Ovary (tissue), 9 donors: ENCODE data around the gene EPHB1. TPM values are rescaled to one million over a fixed set of nuclear protein-coding genes. Genes with fewer than 3 reads are reported as not detected.

Source experiments
- DNase-seq, 5 donors: peaks; one replicate each; pipeline ENCODE4 v3.0.0-alpha.2; 2019 to 2020
- H3K27ac ChIP-seq, 2 donors: fragments of 200-600 bp; one replicate each; pipeline versions ENCODE4 v1.5.1 to v1.8.0; 2019 to 2022
- H3K27me3 ChIP-seq: fragments of 200-600 bp; one replicate; pipeline ENCODE4 v1.8.0; 2022
- H3K36me3 ChIP-seq: fragments of 200-600 bp; sonication (generic); one replicate; pipeline ENCODE4 v1.5.1; 2019
- H3K4me1 ChIP-seq: one replicate; pipeline ENCODE4 v1.8.1; 2013; ENCODE audit warnings: mild to moderate bottlenecking, moderate library complexity; ENCODE audit not compliant: insufficient read depth
- H3K4me3 ChIP-seq: fragments of 200-600 bp; sonication (generic); one replicate; pipeline ENCODE4 v1.5.1; 2017
- H3K9me3 ChIP-seq, 2 donors: fragments of 200-600 bp in 1 of 2; sonication (generic) in 1 of 2; one replicate each; pipeline versions ENCODE4 v1.5.1 to v1.8.1; 2013 to 2019; ENCODE audit warnings: mild to moderate bottlenecking in 1 of 2, moderate library complexity in 1 of 2
- CTCF ChIP-seq, 3 donors: fragments of 450-650 bp in 2 of 3; fragments of 200-600 bp in 1 of 3; IDR thresholded peaks; one replicate each; pipeline versions ENCODE4 v1.5.1 to v1.8.0; 2016 to 2022; ENCODE audit warnings: antibody characterized with exemption in 3 of 3, mild to moderate bottlenecking in 1 of 3
- EP300 ChIP-seq: sonication (generic); formaldehyde crosslinking; IDR thresholded peaks from one replicate; pipeline ENCODE4 v1.6.1; 2017; ENCODE audit warnings: antibody characterized with exemption
- POLR2A ChIP-seq: fragments of 450-650 bp; IDR thresholded peaks from one replicate; pipeline ENCODE4 v1.6.1; 2017; ENCODE audit warnings: antibody characterized with exemption, mild to moderate bottlenecking, moderate library complexity
- WGBS, 3 donors: extraction: QIAGEN DNeasy Blood & Tissue Kit in 1 of 3; methylation state at CpG; one replicate each; pipeline versions ENCODE4 v1.1.5 to v1.1.7; 2013 to 2017; 5-methylcytosine and 5-hydroxymethylcytosine counted together
- intact Hi-C, 4 donors: fragments of 100-400 bp; cut with DNase I; formaldehyde crosslinking; loops; one replicate each; pipeline versions ENCODE4 v1.11.0 to v1.15.1; 2022 to 2023
- polyA plus RNA-seq, 2 donors: library from polyadenylated mRNA; stranded (reverse); fragments of 200-250 nt in 1 of 2; fragments of 350-450 nt in 1 of 2; fragmentation: Illumina TruSeq in 1 of 2; extraction: RNeasy Lipid Tissue Mini Kit (QIAGEN cat#74804) in 1 of 2; gene quantifications; one replicate each; pipeline ENCODE4 v1.2.3, GENCODE V29; 2013 to 2014
- total RNA-seq, 7 donors: library from RNA; depleted of rRNA in 2 of 7; stranded (reverse); fragments of >200 nt in 2 of 7; fragmentation: NEBNext Ultra II Directional in 3 of 7; extraction: Animal tissue kit (Norgen Biotek cat#: 25700) in 3 of 7; gene quantifications; one replicate each; pipeline versions ENCODE4 v1.1.0 to v1.2.4, GENCODE V29; 2016 to 2023
- donor health status: DM: no; HTN: no; CAD: no; lungs with moderate emphysema.
- donor health status: DM: no; HTN: no; CAD: no.
- donor health status: Bipolar disorder and iron deficiency.
- donor health status: DM: yes; HTN: yes; CAD: no.
- donor health status: DM: no; HTN: no; CAD: no.
- donor health status: DM: yes; HTN: yes; CAD: no.

EPHB1 gene
- total and polyA plus RNA-seq, 9 donors, result 0.25 to 2.7 (median 1.0) TPM

DNA sequence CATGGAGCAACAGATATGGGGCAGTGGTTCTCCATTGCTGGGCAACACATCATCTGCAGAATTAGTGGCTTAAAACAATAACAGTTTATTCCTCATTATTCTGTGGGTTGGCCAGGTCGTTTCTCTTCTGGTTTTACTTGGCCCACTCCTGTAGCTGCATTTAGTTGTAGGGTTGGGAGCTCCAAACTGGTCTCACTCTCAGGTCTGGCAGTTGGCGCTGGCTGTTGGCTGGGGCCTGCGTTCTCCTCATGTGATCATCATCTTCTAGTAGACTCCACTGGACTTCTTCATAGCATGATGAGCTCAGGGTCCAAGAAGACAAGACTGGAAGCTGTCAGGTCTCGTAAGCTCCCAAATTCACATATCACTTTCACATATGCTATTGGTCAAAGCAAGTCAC is 91.9 kb downstream of the EPHB1 start:
- Histone ChIP-seq H3K27ac (no peak overlapping the region), H3K27me3 (no peaks in the 10 kb centered on the region), H3K4me3 (no peak overlapping the region), H3K4me1 (no peaks in the 10 kb centered on the region), H3K36me3 (no peaks in the 10 kb centered on the region), H3K9me3 (no peaks in the 10 kb centered on the region)
- intact Hi-C loops, result no loop called here
- TF ChIP-seq POLR2A (no peak), EP300 (no peak), CTCF (IDR thresholded peaks at IDR 0.05) (no peak)
- DNase-seq, result no peak
- WGBS, 3 donors, result 75 to 81% (median 80%) methylated on average over 4 of the region's 4 CpGs

DNA sequence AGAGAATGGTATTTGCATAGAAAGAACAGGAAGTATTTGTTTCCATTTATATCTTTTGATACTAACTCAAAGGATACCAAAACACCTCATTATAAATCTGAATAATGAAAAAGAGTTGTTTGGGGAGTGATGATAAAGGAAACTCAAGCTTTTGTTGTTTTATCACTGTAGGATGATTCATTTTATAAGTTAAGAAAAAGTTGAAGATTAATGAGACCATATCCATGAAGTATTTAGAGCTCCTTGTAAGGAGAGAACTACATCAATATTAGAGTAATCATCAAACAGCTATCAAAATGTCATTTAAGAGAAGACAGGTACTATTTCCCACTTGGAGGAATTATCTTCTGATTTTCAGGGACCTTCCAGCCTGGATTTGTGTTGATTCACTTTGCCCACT is 92.5 kb downstream of the EPHB1 start:
- TF ChIP-seq POLR2A (no peak), EP300 (no peak), CTCF (IDR thresholded peaks at IDR 0.05) (no peak)
- H3K4me1 ChIP-seq, result no peaks in the 10 kb centered on the region
- no peak for DNase-seq
- H3K9me3 ChIP-seq, result no peaks in the 10 kb centered on the region
- H3K4me3 ChIP-seq, result no peak overlapping the region
- no peaks in the 10 kb centered on the region for H3K36me3 ChIP-seq
- H3K27me3 ChIP-seq, result no peaks in the 10 kb centered on the region
- no peak overlapping the region for H3K27ac ChIP-seq
- intact Hi-C loops, result no loop called here

GRCh38 chr3:134892326-134892725 is 97.3 kb downstream of the EPHB1 start:
- no peak overlapping the region for H3K4me3 ChIP-seq
- TF ChIP-seq EP300 (no peak), CTCF (IDR thresholded peaks at IDR 0.05) (no peak), POLR2A (no peak)
- no peaks in the 10 kb centered on the region for H3K36me3 ChIP-seq
- no peaks in the 10 kb centered on the region for H3K4me1 ChIP-seq
- DNase-seq, result no peak
- no peaks in the 10 kb centered on the region for H3K9me3 ChIP-seq
- no peak overlapping the region for H3K27ac ChIP-seq
- intact Hi-C loops, result no loop called here
- WGBS, 3 donors, result 39 to 77% (median 60%) methylated on average over 2 of the region's 2 CpGs
- H3K27me3 ChIP-seq, result no peaks in the 10 kb centered on the region

- no peaks in the 10 kb centered on the region for H3K27me3 ChIP-seq
- TF ChIP-seq CTCF (IDR thresholded peaks at IDR 0.05), result no peak
- no peak for TF ChIP-seq EP300
- TF ChIP-seq POLR2A, result no peak
- no peak for DNase-seq
- H3K4me3 ChIP-seq, result no peak overlapping the region
- H3K9me3 ChIP-seq, result no peaks in the 10 kb centered on the region
- intact Hi-C loops, result no loop called here
- H3K4me1 ChIP-seq, result no peaks in the 10 kb centered on the region
- no peaks in the 10 kb centered on the region for H3K36me3 ChIP-seq
- no peak overlapping the region for H3K27ac ChIP-seq
- 39 to 44% (median 42%) methylated on average over 5 of the region's 5 CpGs for WGBS, 3 donors
These were observed 97.7 kb downstream of the EPHB1 start for GRCh38 chr3:134892761-134893160.

- Histone ChIP-seq H3K27ac (no peak overlapping the region), H3K4me1 (no peaks in the 10 kb centered on the region), H3K4me3 (no peak overlapping the region), H3K9me3 (no peaks in the 10 kb centered on the region), H3K27me3 (no peaks in the 10 kb centered on the region), H3K36me3 (no peaks in the 10 kb centered on the region)
- DNase-seq, result no peak
- WGBS, 3 donors, result 84 to 87% (median 86%) methylated on average over 4 of the region's 4 CpGs
- TF ChIP-seq POLR2A (no peak), EP300 (no peak), CTCF (IDR thresholded peaks at IDR 0.05) (no peak)
- intact Hi-C loops, result no loop called here
These were observed 99.5 kb downstream of the EPHB1 start for GRCh38 chr3:134894533-134894932.
